ENCODE results near the gene ATOH8.

GRCh38 chr2:85763132-85763531, 9.3 kb downstream of the ATOH8 start:
- TF ChIP-seq, protein P1, sequence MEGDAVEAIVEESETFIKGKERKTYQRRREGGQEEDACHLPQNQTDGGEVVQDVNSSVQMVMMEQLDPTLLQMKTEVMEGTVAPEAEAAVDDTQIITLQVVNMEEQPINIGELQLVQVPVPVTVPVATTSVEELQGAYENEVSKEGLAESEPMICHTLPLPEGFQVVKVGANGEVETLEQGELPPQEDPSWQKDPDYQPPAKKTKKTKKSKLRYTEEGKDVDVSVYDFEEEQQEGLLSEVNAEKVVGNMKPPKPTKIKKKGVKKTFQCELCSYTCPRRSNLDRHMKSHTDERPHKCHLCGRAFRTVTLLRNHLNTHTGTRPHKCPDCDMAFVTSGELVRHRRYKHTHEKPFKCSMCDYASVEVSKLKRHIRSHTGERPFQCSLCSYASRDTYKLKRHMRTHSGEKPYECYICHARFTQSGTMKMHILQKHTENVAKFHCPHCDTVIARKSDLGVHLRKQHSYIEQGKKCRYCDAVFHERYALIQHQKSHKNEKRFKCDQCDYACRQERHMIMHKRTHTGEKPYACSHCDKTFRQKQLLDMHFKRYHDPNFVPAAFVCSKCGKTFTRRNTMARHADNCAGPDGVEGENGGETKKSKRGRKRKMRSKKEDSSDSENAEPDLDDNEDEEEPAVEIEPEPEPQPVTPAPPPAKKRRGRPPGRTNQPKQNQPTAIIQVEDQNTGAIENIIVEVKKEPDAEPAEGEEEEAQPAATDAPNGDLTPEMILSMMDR (IDR thresholded peaks at IDR 0.05 in 2 of 3, conservative IDR thresholded peaks at IDR 0.05 in 1 of 3; ENCODE audit: control insufficient read depth in 2 of 3, extremely low read depth in 1 of 3, insufficient read depth in 1 of 3, low read depth in 3 of 3, low read length in 3 of 3): no peak
- TF ChIP-seq RAD21 (IDR thresholded peaks at IDR 0.05; ENCODE audit: insufficient read depth, low read depth, low read length) (no peak), SRF (IDR thresholded peaks at IDR 0.05; ENCODE audit: low read depth in 2 of 2, low read length in 2 of 2) (no peak), RELA (IDR thresholded peaks at IDR 0.05; ENCODE audit: borderline replicate concordance, partially characterized antibody) (no peak), POLR2AphosphoS5 (IDR thresholded peaks at IDR 0.05; ENCODE audit: low read length) (no peak), NRF1 (conservative IDR thresholded peaks at IDR 0.05; ENCODE audit: low read depth, low read length) (no peak), BHLHE40 (IDR thresholded peaks at IDR 0.05; ENCODE audit: borderline replicate concordance in 1 of 2, low read depth in 2 of 2, low read length in 1 of 2) (no peak)
- TF ChIP-seq, protein P2, sequence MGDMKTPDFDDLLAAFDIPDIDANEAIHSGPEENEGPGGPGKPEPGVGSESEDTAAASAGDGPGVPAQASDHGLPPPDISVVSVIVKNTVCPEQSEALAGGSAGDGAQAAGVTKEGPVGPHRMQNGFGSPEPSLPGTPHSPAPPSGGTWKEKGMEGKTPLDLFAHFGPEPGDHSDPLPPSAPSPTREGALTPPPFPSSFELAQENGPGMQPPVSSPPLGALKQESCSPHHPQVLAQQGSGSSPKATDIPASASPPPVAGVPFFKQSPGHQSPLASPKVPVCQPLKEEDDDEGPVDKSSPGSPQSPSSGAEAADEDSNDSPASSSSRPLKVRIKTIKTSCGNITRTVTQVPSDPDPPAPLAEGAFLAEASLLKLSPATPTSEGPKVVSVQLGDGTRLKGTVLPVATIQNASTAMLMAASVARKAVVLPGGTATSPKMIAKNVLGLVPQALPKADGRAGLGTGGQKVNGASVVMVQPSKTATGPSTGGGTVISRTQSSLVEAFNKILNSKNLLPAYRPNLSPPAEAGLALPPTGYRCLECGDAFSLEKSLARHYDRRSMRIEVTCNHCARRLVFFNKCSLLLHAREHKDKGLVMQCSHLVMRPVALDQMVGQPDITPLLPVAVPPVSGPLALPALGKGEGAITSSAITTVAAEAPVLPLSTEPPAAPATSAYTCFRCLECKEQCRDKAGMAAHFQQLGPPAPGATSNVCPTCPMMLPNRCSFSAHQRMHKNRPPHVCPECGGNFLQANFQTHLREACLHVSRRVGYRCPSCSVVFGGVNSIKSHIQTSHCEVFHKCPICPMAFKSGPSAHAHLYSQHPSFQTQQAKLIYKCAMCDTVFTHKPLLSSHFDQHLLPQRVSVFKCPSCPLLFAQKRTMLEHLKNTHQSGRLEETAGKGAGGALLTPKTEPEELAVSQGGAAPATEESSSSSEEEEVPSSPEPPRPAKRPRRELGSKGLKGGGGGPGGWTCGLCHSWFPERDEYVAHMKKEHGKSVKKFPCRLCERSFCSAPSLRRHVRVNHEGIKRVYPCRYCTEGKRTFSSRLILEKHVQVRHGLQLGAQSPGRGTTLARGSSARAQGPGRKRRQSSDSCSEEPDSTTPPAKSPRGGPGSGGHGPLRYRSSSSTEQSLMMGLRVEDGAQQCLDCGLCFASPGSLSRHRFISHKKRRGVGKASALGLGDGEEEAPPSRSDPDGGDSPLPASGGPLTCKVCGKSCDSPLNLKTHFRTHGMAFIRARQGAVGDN (IDR thresholded peaks at IDR 0.05): no peak
